HCT116 (cell line): ENCODE measurements around the gene MYOZ2. TPM values are rescaled to one million over a fixed set of nuclear protein-coding genes. Genes with fewer than 3 reads are reported as not detected.

Experiments used
- ATAC-seq: fragments of 200-7000 bp; cut with Tn5 transposase; 2 replicates; pipeline ENCODE4 v1.9.1; 2020; ENCODE audit warnings: mild to moderate bottlenecking, moderate library complexity
- BruUV-seq: library from RNA; stranded (reverse); fragments of 400-500 nt; replicated peaks from 2 replicates; lab custom pipeline; 2021; lab: Mats Ljungman, UMichigan
- CTCF ChIA-PET: fragments of 300-600 bp; sonication (Branson Sonifier 250); formaldehyde crosslinking; loops from one replicate; lab custom pipeline; 2021; ENCODE audit warnings: antibody characterized with exemption; lab: Charles Lee
- POLR2A ChIA-PET: fragments of 300-600, 350-600 bp; sonication (Branson Sonifier 250); formaldehyde crosslinking; loops from one replicate; lab custom pipeline; 2021; ENCODE audit warnings: antibody characterized with exemption; lab: Charles Lee
- RAD21 ChIA-PET, 2 experiments: fragments of 300-600 bp; sonication (Branson Sonifier 250); formaldehyde crosslinking; loops; one replicate each; lab custom pipeline; 2023; ENCODE audit warnings: low total read pairs in 2 of 2; ENCODE audit not compliant: uncharacterized antibody in 2 of 2, unreplicated experiment in 2 of 2, low non-redundant PET in 1 of 2; lab: Charles Lee
- DNase-seq: peaks from one replicate; pipeline ENCODE4 v3.0.0-alpha.2; 2010; ENCODE audit warnings: low read depth, low spot score
- H2AFZ ChIP-seq: fragments of 200-600 bp; shearing (Covaris generic), sonication (generic); 2 replicates; pipeline ENCODE4 v1.6.1; 2017; ENCODE audit warnings: low read depth, mixed run types, mixed read lengths, antibody characterized with exemption, low read length; ENCODE audit not compliant: poor library complexity, severe bottlenecking
- H3K27ac ChIP-seq: 2 replicates; pipeline ENCODE4 v1.5.1; 2012; ENCODE audit warnings: low read depth, low read length
- H3K27me3 ChIP-seq: fragments of 200-600 bp; sonication (generic); 2 replicates; pipeline ENCODE4 v1.6.1; 2016; ENCODE audit warnings: mixed run types, low read length, mixed read lengths; ENCODE audit not compliant: insufficient read depth
- H3K36me3 ChIP-seq, 2 experiments: fragments of 200-500 bp in 1 of 2; fragments of 200-600 bp in 1 of 2; sonication (Bioruptor generic) in 1 of 2; sonication (generic) in 1 of 2; 2 replicates each; pipeline versions ENCODE4 v1.5.1 to v1.6.1; 2014 to 2016; ENCODE audit warnings: low read length in 2 of 2, inconsistent platforms in 1 of 2, mixed read lengths in 1 of 2, mixed run types in 1 of 2; ENCODE audit not compliant: insufficient read depth in 2 of 2, control insufficient read depth in 1 of 2
- H3K4me1 ChIP-seq, 2 experiments: fragments of 200-600 bp in 1 of 2; sonication (generic) in 1 of 2; 2 replicates each; pipeline versions ENCODE4 v1.5.1 to v1.6.1; 2012 to 2017; ENCODE audit warnings: low read length in 2 of 2, inconsistent platforms in 1 of 2, mild to moderate bottlenecking in 1 of 2, mixed read lengths in 1 of 2, mixed run types in 1 of 2, moderate library complexity in 1 of 2; ENCODE audit not compliant: insufficient read depth in 2 of 2, control insufficient read depth in 1 of 2
- H3K4me2 ChIP-seq: fragments of 200-600 bp; sonication (generic); 2 replicates; pipeline ENCODE4 v1.6.1; 2017; ENCODE audit warnings: mixed run types, low read length, mixed read lengths
- H3K4me3 ChIP-seq, 2 experiments: fragments of 200-600 bp in 1 of 2; sonication (generic) in 1 of 2; replicated peaks in 1 of 2; 2 replicates each; pipeline ENCODE4 v1.5.1; 2011 to 2016; ENCODE audit warnings: low read length in 2 of 2, control low read depth in 1 of 2, low read depth in 1 of 2, mild to moderate bottlenecking in 1 of 2, mixed read lengths in 1 of 2, mixed run types in 1 of 2
- H3K79me2 ChIP-seq: fragments of 200-600 bp; sonication (generic); 2 replicates; pipeline ENCODE4 v1.6.1; 2017; ENCODE audit warnings: mild to moderate bottlenecking, mixed run types, low read length, moderate library complexity, mixed read lengths; ENCODE audit not compliant: insufficient read depth
- H3K9ac ChIP-seq: fragments of 200-600 bp; sonication (generic); 2 replicates; pipeline ENCODE4 v1.6.1; 2016; ENCODE audit warnings: low read length, mixed read lengths
- H3K9me2 ChIP-seq: fragments of 200-600 bp; sonication (generic), shearing (Covaris generic); 2 replicates; pipeline ENCODE4 v1.6.1; 2017; ENCODE audit warnings: mixed run types, mild to moderate bottlenecking, moderate library complexity; ENCODE audit not compliant: insufficient read depth
- H3K9me3 ChIP-seq, 2 experiments: fragments of 200-500 bp in 1 of 2; fragments of 200-600 bp in 1 of 2; sonication (Bioruptor generic) in 1 of 2; sonication (generic) in 1 of 2; 2 replicates each; pipeline ENCODE4 v1.6.1; 2014 to 2017; ENCODE audit warnings: low read length in 2 of 2, mixed read lengths in 2 of 2, inconsistent platforms in 1 of 2, low read depth in 1 of 2, mild to moderate bottlenecking in 1 of 2, mixed run types in 1 of 2, moderate library complexity in 1 of 2; ENCODE audit not compliant: control insufficient read depth in 1 of 2, insufficient read depth in 1 of 2
- H4K20me1 ChIP-seq: fragments of 200-600 bp; sonication (generic), shearing (Covaris generic); 2 replicates; pipeline ENCODE4 v1.6.1; 2017; ENCODE audit warnings: mixed run types, mild to moderate bottlenecking, moderate library complexity; ENCODE audit not compliant: insufficient read depth
- CBX3 ChIP-seq: IDR thresholded peaks from 2 replicates; pipeline ENCODE4 v1.6.1; 2012; ENCODE audit warnings: low read depth
- CEBPB ChIP-seq: IDR thresholded peaks from 2 replicates; pipeline ENCODE4 v1.6.1; 2012; ENCODE audit warnings: low read depth
- EGR1 ChIP-seq: IDR thresholded peaks from 2 replicates; pipeline ENCODE4 v1.6.1; 2012; ENCODE audit warnings: low read depth
- ELF1 ChIP-seq: IDR thresholded peaks from 2 replicates; pipeline ENCODE4 v1.6.1; 2012; ENCODE audit warnings: low read depth, borderline replicate concordance
- EZH2phosphoT487 ChIP-seq: fragments of 200-600 bp; IDR thresholded peaks from 2 replicates; pipeline ENCODE4 v1.6.1; 2018; ENCODE audit warnings: antibody characterized with exemption, borderline replicate concordance
- JUND ChIP-seq: IDR thresholded peaks from 2 replicates; pipeline ENCODE4 v1.6.1; 2012
- POLR2AphosphoS5 ChIP-seq: IDR thresholded peaks from 2 replicates; pipeline ENCODE4 v1.6.1; 2011; ENCODE audit warnings: mild to moderate bottlenecking, low read depth, low read length, moderate library complexity
- RAD21 ChIP-seq: IDR thresholded peaks from 2 replicates; pipeline ENCODE4 v1.6.1; 2012; ENCODE audit warnings: low read depth, mild to moderate bottlenecking
- REST ChIP-seq: IDR thresholded peaks from 2 replicates; pipeline ENCODE4 v1.6.1; 2012; ENCODE audit warnings: low read depth
- SIN3A ChIP-seq: IDR thresholded peaks from 2 replicates; pipeline ENCODE4 v1.6.1; 2012; ENCODE audit warnings: low read depth
- SP1 ChIP-seq: IDR thresholded peaks from 2 replicates; pipeline ENCODE4 v1.6.1; 2012; ENCODE audit warnings: low read depth
- SRF ChIP-seq: IDR thresholded peaks from 2 replicates; pipeline ENCODE4 v1.6.1; 2012; ENCODE audit warnings: low read depth
- ZBTB33 ChIP-seq: IDR thresholded peaks from 2 replicates; pipeline ENCODE4 v1.6.1; 2011; ENCODE audit warnings: mild to moderate bottlenecking, low read length, moderate library complexity; ENCODE audit not compliant: insufficient replicate concordance; ENCODE audit errors: extremely low read depth
- ZNF274 ChIP-seq: fragments of 200-500 bp; sonication (Bioruptor generic); IDR thresholded peaks from 2 replicates; pipeline ENCODE4 v1.6.1; 2014; ENCODE audit warnings: mild to moderate bottlenecking, low read depth, low read length, inconsistent platforms
- intact Hi-C: fragments of 100-400 bp; cut with micrococcal nuclease; formaldehyde crosslinking; loops from 2 replicates; pipeline ENCODE4 v1.10.0; 2022
- total RNA-seq: library from RNA; stranded (reverse); gene quantifications from one replicate; pipeline ENCODE4 v1.2.1, GENCODE V29; 2021; ENCODE audit not compliant: unreplicated experiment

The MYOZ2 gene
- total RNA-seq, 1 experiment from 2014 or later = not detected

- H3K36me3 ChIP-seq = no peaks in the 10 kb centered on the region
- no peaks in the 10 kb centered on the region for H3K9me2 ChIP-seq
- peak overlapping the region; percentile 66 for H2AFZ ChIP-seq
- POLR2A ChIA-PET = interaction anchor here (1.3 to 1.8 kb wide), 2 partner anchors 16 to 125 kb away, joined by 6 read pairs; partner anchors contain the start of gene USP53
- RAD21 ChIA-PET = no interaction called here
- ATAC-seq = no peak
- TF ChIP-seq EGR1 (no peak), SP1 (no peak), ZBTB33 (no peak), CBX3 (no peak), SIN3A (no peak), EZH2phosphoT487 (no peak), ELF1 (no peak), SRF (no peak), CEBPB (no peak), ZNF274 (no peak), REST (no peak), POLR2AphosphoS5 (no peak), RAD21 (no peak), JUND (no peak)
- H3K27ac ChIP-seq = no peak overlapping the region
- H3K79me2 ChIP-seq = no peaks in the 10 kb centered on the region
- H3K9ac ChIP-seq = no peak overlapping the region
- BruUV-seq = no TSS peak
- CTCF ChIA-PET = interaction anchor here (0.8 to 1.8 kb wide), 5 partner anchors 8 to 125 kb away, joined by 3 to 10 read pairs (median 6); partner anchors contain the start of gene USP53
- H3K4me2 ChIP-seq = no peak overlapping the region
- H3K4me3 ChIP-seq = no peak overlapping the region
- no peaks in the 10 kb centered on the region for H3K9me3 ChIP-seq
- intact Hi-C loops = loop anchor here (5.0 kb wide), 1 partner anchor 200 kb away; no protein-coding TSS in a partner anchor
- H3K27me3 ChIP-seq = no peaks in the 10 kb centered on the region
- no peak for DNase-seq
- H3K4me1 ChIP-seq = no peaks in the 10 kb centered on the region
- H4K20me1 ChIP-seq = no peaks in the 10 kb centered on the region
Measured at GRCh38 chr4:119087656-119088055, 48.0 kb upstream of the MYOZ2 start.
